HK-2 (cell line): ENCODE results near the gene RBM4B.
A peak's percentile ranks its signal among the peaks of the same experiment; 100 is the strongest.
"Not testable (repeated sequence)": the region's sequence is repeated elsewhere in the genome, so short reads cannot be mapped to it uniquely, and the experiment has no call there.

Experiments used
- DNase-seq: peaks from one replicate; pipeline ENCODE4 v3.0.0-alpha.2; 2018; ENCODE audit not compliant: unreplicated experiment

RBM4B gene

DNA sequence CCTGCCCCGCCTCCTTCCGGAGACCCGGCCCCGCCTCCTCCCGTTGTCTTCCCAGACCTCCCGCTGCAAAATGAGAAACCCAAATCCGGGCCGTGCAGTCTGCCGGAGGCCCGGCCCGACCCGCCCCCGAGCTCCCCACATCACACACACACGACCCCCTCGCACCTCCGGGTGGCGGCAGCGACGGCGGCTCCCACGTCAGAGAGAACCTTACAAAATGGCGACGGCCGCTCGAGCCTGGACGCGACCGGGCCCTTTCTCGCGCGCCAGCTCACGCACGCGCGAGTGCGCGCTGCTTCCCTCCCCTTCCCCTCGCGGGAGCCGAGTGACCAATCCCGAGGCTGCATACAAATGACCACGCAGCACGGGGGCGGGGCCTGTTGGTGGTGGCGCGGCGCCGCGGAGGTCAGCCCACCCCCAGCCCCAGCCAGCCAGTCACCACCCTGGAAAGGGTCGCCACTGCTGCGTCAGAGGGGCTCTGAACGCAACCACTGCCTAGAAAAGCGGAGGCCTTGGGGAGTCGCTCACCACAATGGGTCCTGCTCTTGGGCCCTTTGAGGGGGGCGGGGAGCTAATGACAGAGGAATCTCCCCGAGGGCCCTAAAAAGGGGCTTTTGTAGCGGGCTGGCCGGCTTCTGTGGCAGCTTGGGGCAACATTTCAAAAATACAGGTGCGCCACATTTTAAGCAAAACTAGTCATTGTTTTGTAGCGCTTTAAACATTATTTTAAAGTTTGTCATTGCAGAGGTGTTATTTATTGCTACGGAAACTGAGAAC lies at the start of gene RBM4B:
Gene RBM4B, minus strand, starts transcription at position 289 of the 777 bp plus-strand sequence. CDS start 808 bp downstream, outside the sequence.
- peak; percentile 93 for DNase-seq

DNA sequence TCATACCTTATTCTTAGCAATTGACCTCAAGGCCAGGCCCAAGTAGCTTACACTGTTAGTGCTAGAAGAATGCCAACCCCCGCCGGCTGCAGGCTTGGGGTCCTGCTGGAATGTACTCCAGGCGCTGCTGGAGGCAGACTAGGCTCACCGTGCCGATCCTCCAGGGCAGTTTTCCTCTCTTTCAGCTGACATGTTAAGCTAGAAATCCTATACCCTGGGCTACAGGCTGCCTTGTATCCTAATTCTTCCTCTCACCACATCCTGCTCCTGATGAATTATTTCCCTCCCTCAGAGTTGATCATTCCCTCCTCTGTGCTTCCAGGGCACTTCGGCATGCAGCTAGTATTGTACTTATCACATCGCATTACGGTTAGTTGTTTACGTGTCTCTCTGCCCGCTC lies 48.0 kb upstream of the RBM4B start:
- DNase-seq, result peak; percentile 33

DNA sequence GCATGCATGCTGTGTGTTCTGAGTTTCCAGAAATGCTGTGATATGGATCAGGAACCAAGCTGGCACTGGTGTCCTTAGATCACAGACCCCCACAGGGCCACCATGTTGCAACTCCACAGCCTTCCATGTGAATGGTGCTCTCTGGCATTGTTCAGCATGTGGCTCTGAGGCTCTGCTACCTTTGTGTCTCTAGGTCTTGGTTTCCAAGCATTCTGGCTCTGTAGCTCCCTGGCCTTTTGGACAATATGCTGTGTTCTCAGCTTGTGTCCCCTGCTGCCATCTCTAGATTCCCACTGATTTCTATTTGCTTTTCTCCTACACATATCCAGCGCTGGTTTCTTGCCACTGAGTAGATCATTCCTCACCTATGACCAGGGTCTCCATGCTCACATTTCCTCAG lies 47.4 kb upstream of the RBM4B start:
- no peak for DNase-seq

DNA sequence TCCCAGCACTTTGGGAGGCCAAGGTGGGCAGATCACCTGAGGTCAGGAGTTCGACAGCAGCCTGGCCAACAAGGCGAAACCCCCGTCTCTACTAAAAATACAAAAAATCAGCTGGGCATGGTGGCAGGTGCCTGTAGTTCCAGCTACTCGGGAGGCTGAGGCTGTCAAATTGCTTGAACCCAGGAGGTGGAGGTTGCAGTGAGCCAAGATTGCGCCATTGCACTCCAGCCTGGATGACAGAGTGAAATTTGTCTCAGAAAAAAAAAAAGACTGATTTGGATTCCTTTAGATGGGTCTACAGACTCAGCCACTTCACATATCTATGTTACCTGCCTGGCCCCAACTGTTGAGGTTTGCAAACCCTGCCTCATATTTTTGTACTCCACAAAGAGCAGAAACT lies 46.5 kb upstream of the RBM4B start:
- DNase-seq, result not testable (repeated sequence)

DNA sequence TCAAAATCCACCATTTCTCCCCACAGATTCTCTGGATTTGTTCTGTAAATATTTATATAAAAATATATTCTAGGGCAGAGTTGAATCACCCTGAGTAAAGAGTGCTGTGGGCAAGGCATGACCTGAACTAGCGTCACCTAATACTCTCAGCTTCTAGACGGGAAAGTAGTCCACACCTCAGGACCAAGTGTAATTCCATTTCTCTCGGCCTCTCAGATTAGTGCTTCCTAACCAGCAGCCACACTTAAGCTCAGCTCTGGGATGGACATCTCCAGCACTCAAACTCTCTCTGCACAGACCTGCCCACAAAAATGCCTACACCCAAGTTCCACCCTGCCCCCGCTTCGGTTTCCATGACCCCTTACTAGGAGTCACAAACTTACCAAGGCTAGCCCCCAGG lies 46.0 kb upstream of the RBM4B start:
- DNase-seq, result no peak

DNA sequence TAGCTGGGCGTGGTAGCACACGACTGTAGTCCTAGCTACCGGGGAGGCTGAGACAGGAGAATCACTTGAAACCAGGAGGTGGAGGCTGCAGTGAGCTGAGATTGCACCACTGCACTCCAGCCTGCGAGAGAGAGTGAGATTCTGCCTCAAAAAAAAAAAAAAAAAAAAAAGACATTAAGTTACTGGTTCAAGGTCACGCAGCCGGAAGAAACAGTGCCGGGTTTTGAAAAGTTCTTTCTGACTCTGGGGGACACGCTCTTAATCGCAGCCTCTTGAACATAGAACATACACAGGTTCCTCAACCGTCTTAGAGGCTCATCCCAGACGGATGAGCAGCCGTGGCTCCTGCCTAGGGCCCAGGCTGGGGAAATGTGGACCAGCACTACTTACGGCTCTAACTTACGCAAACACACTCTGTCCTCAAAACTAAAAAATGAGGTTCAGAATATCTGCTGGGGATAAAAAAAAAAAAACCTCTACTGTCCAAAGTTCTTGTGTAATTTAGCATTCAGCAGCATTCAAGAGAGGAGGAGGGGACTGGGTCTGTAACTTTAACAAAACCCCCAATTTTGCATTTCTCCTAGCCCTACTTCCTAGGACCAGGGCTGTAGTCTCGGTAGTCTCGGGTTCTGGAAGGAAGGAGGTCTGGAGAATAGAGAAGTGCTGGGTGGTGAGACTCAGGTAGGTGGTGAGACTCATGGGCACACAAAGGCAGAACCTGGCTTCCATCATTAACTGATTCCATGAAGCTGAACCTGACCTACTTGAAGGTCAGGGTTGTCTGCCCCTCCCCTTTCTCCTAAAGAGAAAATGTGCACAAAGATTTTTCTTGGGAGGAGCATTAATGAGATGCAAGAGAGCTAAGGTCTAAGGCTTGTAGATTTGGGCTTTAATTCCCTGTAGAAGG lies 45.3 kb upstream of the RBM4B start:
- no peak for DNase-seq

- no peak for DNase-seq
Observed at GRCh38 chr11:66721939-66722338, 44.3 kb upstream of the RBM4B start.

DNA sequence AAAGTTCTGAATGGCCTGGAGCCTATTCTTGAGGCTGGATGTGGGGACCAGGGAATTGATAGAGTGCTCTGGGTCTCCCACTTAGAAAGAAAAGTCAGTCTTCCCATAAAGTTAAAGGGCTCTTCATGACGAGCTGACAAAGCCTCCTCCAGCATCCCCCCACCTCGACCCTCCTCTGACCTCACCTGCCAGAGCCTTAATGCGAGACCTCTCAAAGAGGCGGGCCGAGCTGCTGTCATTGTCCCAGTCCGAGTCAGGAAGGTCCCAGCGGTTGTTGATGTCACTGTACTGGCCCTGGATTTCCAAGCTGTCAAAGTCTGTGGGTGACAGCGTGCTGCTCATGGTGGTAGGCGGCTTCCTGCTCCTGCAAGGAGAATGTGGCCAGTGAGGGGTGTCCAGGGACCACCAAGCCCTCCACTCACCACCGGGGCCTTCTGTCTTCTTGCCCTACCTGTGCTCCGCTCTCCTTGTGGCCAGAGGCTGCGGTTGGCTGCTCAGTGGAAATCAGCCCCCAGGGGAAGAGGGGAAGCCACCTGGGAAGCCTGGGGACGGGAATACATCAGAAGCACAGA lies 43.3 kb upstream of the RBM4B start:
- no peak for DNase-seq

DNA sequence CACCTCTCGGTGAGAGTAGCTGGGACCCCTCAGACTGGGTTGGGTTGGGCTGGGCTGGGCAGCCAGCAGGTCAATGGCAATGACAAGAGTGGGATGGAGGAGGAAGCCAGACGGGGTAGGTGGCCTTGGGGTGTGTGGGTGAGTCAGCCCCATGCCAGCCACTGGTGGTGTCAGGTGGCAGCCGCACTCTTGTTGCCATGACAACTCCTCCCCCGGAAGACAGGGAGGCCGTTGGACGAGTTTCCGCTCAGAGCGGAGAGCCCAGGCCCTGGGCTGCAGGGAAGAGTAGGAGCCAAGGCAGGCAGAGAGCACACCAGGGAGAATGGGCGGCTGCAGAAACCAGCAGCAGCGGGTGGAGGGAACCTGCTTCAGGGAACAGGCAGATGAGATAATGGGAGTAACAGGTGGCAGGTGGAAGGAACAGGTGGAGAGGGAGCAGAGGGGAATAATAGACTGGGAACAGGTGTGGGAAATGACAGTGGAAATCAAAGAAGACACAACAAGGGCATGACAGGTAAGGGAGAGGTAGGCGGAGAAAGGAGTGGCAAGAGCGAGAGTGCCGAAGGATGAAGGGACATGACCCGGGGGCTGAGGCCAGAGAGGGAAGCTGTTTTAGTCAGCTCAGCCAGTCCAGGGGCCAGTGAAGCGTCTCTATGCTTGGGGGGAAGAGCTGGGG lies 42.7 kb upstream of the RBM4B start:
- DNase-seq, result peak; percentile 86

DNA sequence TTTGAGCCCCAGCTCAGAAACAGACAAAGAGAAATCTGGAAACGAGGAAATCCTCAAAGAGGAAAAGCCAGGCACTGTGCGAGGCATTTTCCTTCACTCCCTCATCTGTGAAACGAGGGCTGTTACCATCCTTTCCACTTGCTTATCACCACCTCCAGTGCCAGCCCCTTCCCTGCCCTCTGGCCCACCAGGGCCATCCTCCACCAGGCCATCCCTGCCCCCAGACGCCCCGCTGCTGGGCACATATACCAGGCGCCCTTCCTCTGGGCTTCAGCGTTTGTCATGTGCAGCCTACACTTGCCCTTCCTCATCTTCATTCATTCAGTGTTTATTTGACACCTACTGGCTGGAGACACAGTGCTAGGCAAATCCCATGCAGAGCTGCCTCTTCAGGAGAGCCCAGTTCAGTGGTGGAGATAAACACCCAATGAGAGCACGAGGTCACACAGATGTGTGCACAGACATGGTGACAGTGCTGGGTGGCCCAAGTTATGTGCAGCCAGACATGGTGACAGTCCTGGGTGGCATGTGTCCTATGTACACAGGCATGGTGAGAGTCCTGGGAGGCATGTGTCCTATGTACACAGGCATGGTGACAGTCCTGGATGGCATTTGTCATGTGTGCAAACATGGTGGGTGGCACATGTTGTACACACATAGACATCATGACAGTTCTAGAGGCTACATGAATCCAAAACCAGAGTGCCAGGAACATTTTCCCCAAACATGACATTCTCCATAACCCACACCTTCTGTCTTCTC lies 41.6 kb upstream of the RBM4B start:
- DNase-seq, result no peak

GRCh38 chr11:66718320-66718971 lies 40.8 kb upstream of the RBM4B start:
- DNase-seq, result no peak

- no peak for DNase-seq
Observed at GRCh38 chr11:66717925-66718319, 40.2 kb upstream of the RBM4B start.

GRCh38 chr11:66716996-66717395 lies 39.3 kb upstream of the RBM4B start:
- no peak for DNase-seq

- no peak for DNase-seq
Observed at GRCh38 chr11:66715346-66716085, 37.8 kb upstream of the RBM4B start.

GRCh38 chr11:66713746-66714480 lies 36.2 kb upstream of the RBM4B start:
- no peak for DNase-seq

GRCh38 chr11:66710384-66710930 lies 32.8 kb upstream of the RBM4B start:
- no peak for DNase-seq

GRCh38 chr11:66708701-66709100 lies 31.0 kb upstream of the RBM4B start:
- no peak for DNase-seq

DNA sequence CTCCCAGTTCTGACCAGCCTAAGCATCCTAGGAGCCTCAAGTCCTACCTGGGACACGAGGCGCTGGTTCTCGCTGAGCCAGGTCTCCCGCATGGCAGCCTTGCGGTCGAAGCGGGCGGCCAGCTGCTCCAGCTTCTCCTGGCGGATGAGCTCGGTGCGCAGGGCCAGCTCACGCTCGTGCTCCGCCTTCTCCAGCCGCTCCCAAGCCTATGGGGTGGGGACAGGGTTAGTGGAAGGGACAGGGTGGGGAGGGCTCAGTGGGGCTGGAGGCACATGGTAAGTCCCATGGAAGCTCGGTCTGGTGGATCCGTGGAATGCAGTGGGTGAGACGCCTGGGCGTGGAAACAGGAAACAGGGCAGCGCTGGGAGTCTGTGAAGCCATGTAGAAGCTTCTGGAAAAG lies 30.4 kb upstream of the RBM4B start:
- DNase-seq, result no peak

DNA sequence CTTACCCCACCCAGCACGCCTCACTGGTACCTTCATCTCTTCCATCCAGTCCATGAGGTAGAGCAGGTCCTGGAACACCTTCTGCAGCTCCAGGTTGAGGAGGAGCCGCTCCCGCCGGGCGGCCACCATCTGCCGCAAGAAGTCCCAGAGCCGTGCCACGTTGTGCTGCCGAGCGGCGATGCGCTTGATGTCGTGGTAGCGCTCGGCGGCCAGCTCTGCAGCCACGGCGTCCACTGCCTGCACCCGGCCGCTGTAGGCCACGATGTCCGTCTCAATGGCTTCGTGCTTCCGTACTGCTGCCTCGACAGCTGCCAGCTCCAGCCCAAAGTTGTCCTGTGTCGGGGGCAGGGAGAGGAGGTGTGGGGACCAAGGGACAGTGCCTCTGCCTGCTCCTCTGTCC lies 29.8 kb upstream of the RBM4B start:
- DNase-seq, result no peak
